GM19397 (cell line): ENCODE measurements around the gene CELSR3.

Experiments used
- ATAC-seq: cut with Tn5 transposase; IDR thresholded peaks from one replicate; pipeline ENCODE4 v1.9.1; 2021; ENCODE audit warnings: mild to moderate bottlenecking, moderate library complexity; ENCODE audit not compliant: unreplicated experiment

The CELSR3 gene

GRCh38 chr3:48609088-48610005 lies 53.3 kb downstream of the CELSR3 start, which contains the start of gene UQCRC1:
Gene UQCRC1 (minus strand): TSS chr3:48609646. CDS start chr3:48609620, 26 bp downstream.
- peak; percentile 96 for ATAC-seq

DNA sequence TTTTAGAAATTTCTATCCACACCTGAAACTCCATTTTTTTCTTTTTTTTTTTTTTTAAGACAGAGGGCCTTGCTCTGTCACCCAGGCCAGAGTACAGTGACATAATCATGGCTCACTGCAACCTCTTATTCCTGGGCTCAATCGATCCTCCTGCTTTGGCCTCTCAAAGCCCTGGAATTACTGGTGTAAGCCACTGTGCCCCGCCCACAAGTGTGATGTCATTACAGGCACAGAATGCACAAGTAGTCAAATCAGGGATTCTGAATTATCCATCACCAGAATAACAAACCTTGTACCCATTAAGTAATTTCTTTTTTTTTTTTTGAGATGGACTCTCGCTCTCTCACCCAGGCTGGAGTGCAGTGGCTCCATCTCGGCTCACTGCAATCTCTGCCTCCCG lies 55.2 kb downstream of the CELSR3 start:
- ATAC-seq: no peak

GRCh38 chr3:48601622-48601994 lies 61.1 kb downstream of the CELSR3 start:
- ATAC-seq: no peak

DNA sequence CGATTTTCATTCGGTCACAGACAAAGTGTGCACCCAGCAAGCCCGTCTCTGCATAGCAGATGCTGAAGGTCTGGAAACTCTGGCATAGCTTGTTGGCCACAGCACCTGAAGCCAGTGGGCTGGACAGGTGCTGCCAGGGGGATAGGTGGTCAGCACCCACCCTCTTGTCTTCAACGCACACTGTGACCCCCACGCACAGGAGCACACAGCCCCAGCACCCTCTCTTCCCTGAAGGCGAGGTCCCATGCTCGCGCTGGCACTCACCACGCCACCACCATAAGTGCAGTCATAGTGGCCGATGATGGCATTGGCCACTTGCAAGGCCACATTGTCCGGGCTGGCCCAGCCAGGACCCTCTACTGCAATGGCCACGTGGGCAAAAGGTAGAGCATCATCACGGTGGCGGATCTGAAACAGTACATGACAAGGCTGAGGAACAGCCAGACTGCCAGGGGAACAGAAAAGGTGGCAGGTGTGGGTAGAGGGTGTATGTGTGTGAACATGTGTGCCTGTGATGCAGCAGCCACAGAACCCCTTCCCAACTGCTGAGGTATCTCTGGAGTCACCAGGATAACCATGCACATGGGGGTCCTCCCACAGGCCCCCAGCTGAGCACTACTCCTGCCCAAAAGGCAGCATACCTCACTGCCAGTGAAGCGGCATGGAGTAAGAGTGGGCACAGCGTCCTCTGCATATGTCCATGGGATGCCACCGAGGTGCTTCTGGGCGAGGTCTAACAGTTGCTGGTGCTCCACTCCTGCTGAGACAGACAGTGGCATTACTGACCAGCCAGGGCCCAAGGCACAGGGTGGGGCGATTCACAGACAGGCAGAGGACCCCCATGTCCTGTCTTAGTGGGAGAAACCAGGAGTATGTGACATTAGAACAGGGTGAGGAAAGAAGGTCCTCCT lies 61.7 kb downstream of the CELSR3 start:
- no peak for ATAC-seq

DNA sequence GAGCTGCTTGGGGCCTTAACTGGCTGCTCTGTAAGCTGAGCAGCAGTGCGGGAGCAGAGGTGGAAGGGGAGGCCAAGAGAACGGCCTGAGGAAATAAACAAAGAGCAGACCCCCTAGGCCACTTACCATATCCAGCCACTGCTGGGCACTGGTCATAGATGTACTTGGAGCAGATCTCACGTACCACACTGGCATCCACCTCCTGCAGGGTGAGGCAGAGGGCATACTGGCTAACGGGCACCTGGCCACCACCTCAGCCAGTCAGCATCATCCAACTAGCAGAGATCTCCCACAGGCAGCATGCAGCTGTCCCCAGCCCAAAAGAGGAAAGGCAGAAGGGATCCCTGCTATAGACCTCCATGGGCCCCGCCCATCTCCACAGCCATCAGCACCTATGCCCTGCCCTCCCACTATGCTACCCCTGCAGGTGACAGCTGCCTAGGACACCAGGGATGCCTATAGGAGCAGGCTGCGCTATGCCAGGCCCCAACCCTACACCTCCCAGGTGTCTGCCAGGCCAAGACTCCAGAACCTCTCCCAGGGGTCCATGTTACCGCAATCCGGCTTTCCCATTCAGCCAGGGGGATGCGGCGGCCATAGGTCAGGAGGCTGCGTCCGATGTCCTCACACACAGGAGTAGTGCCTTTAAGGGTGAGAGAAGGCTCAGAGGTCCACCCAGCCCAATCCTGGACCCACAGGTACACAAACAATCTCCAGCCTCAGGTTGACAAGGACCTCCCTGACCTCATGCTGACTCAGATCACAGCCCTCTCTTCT lies 63.0 kb downstream of the CELSR3 start:
- ATAC-seq: no peak

DNA sequence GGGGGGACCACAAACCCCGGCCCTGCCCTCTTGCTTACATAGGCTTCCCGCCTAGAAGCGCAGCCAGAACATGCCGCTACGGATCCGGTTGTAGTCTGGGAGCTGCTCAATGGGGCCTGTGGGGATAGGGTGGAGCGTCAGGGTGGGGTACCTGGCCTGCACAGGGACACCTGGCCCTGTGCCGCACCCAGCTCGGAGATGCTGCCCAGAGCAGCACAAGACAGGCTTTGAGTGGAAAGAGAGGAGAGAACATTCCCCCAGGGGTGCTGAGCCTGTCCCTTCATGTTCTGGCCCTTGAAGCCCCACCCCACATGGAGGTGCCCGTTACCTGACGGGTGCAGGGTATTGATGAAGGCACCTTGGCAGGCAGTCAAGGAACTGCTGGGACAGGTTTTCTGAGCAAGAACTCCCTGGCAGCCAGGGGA lies 63.6 kb downstream of the CELSR3 start:
- ATAC-seq: no peak

GRCh38 chr3:48598323-48599076 lies 64.2 kb downstream of the CELSR3 start:
- ATAC-seq: no peak

DNA sequence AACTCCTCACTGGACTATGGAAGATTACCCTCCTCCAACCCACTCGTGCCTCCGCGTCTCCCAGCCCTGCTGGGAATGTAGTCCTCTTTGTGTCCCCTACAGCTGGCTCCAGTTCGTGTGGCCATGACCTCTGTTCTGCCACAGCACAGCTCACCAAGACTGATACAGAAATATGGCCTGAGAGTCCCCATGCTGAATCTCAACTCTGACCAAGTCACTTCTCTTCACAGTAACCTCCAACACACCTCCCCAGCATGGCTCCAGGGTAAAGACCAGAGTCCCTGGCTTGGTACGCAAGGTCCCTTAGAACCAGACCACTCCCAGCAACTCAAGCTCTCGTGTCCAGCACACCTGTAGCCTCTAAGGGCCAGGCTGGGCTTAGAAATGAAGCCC lies 65.3 kb downstream of the CELSR3 start:
- no peak for ATAC-seq

GRCh38 chr3:48596676-48597407 lies 65.8 kb downstream of the CELSR3 start:
- no peak for ATAC-seq

DNA sequence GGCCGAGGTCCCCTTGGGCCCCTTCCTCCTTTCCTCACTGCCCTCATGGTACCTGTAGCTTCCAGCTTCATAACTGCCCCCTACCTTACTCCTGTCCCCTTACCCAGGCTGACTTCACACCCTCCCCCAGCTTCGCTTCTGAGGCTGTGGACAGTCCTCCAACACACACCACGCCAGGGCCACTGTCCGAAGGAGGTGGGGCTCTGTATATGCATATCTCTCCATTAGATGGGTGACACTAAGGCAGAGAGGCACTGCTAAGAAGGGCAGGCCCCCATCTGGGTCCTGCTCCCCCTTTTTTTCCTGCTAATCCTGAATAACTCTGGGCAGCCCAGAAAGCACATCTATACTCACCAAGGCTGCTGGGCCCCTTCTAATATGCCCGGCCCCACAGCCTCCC lies 66.5 kb downstream of the CELSR3 start:
- no peak for ATAC-seq

DNA sequence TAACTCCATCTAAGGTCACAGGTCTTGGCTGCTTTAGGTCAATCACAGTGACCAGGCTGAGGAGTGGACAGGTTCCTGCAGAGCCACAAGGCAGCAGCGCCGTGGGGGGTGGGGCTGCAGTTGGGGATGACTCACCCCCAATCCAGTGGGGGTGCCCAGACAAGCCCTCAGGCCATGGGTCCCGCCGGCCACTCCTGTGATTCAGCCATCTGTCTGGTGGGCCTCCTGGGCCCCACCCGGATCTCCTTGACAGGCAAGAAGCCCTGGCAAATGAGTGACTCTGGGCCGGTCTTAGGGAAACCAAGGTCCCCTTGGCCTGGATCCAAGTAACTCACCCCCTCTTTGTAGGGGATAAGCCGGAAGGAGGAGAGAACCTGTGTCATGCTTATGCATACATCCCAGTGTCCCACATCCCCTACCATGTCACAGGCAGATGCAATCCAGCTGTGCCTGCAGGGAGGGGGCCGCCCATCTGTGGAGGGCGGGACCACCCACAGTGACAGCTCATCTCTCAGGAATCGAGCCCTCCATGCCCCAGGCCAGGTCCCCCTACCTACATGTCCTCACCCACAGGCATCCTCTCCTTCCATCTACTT lies 67.1 kb downstream of the CELSR3 start:
- no peak for ATAC-seq

DNA sequence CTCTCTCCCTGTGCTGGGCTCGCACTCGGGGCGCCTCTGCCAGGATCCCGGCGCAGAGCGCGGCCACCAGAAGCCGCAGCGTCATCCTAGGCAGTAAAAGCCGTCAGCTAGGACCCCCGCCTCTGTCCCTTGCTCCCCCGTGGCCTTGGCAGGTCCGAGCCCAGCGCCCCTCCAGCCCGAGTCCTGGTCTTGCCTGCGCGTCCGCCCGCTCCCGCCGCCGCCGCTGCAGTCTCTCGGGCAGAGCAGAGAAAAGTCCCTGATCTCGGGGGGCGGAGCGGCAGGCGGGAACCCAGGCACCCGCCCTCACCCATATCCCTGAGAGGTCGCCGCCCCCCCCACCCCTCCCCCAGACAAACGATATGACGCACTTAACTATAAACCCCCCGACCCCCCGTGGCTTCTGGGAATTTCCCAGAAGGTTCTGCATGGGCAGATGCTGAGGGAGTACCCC lies 67.6 kb downstream of the CELSR3 start, which contains the start of gene COL7A1:
Gene COL7A1, minus strand, starts transcription at position 255 of the 451 bp plus-strand sequence. Its CDS starts 170 bp downstream, at position 85.
- no peak for ATAC-seq

DNA sequence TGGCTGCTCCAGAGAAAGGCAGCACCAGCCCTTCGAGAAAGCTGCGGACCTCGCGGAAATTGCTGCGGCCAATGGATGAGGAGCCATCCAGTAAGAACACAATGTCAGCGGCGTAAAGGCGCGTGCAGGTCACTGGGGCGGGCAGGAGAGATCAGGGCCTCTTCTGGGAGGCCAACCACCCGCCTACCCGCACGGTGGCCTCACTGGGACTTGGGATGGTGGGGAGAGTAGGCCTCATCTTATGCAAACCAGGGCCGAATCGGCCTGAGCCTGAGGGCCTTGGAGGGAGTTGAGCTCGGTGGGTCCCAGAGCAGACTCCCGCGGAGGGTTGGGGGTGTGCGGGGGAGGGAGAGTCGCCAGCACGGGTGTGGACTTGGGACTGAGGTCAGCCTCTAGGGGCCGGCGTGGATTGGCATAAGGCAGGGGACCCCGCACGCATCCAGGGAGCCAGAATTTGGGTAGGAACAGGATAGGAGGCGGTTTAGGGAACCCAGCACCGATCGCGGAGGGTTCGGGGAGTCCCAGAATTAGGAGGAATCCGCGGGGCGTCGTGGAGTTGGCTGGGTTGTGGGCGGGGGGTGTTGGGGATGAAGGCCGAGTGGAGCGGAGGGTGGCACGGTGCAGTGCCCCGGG lies 68.2 kb downstream of the CELSR3 start:
- no peak for ATAC-seq

DNA sequence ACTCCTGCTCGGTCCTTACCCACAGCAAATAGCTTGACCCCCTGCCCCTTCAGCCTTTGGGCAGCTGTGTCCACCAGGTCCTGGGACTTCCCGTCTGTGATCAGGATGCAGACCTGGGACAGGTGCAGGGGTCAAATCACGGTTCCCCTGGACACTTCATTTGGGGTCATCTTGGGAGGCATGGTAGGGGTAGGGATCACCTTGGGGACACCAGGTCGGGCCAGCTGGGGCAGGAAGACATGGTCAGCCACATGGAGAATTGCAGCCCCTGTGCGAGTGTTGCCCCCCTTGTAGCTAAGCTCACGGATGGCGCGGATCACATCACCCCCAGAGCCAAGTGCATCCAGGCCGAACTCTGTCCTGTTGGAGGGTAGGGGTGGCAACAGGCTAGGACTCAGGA lies 69.3 kb downstream of the CELSR3 start:
- ATAC-seq: no peak

DNA sequence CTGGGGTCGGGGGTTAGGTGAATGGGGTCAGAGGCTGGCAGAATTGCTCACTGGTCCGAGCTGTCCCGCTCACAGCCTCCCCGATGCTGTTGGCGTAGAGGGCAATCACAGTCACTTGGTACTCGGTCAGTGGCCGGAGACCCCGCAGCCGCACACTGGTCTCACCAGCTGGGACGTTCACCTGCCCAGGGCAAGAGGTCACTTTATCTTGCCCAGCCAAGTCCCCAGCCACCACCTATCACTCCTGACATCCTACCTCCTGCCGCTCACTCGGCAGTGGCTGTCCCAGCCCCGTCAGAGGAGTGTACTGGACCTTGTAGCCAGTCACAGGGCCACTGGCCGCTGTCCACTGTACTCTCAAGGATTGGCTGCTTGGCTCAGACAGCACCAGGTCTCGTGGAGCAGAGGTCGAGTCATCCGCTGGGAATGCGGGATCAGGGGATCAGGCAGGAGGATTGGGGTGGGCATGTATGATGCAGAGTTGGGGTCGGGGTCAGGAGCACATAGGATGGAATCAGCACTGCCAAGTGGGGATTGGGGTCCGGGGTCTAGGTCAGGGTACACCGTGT lies 70.1 kb downstream of the CELSR3 start:
- ATAC-seq: no peak

DNA sequence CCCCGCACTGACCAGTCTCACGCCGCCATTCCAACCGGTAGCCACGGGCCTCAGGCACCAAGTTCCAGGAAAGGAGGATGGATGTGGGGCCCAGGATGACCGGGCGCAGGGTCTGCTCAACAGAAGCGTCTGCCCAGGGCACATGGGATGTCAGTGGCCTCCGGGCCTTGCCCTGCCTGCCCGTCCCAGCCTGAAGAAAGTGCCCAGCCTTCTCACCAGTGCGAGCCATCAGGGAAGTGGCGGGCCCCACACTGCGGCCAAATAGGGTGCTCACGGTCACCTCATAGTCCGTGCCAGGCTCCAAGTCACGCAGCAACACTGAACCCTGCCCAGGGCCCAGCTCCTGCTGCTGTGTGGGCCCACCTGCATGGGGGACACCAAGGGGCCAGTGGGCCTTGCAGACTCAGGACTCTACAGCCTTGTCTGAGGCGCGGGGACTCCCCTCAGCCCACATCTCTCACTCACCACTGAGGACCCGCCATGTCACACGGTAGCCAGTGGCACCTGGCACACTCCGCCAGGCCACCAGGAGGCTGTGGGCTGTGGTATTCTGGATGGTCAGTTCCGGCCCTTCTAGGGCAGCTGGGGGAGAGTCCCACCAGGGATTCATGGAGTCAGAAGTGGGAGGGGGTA lies 70.7 kb downstream of the CELSR3 start:
- no peak for ATAC-seq

GRCh38 chr3:48591436-48591835 lies 71.2 kb downstream of the CELSR3 start:
- no peak for ATAC-seq

DNA sequence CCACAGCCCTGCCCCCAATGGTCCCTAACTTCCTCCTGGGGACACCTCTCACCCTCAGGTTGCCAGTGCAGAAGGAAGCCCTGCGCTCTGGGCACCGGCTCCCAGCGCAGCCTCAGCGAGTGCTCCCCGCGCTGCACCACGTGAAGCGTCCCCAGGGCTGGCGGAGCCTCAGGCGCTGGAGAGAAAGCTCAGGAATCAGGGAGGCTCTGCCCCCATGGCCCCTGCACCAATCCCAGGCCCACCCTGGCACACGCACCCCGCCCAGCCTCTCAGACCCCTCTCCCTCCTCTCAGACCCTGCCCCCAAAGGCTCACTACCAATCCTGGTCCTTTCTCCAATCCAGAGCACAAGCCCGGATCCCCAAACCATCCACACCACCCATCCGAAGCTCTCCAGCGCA lies 74.5 kb downstream of the CELSR3 start:
- ATAC-seq: no peak
